WI38 (cell line): ENCODE measurements around the gene DLG1.

Experiments used
- H3K4me3 ChIP-seq: 2 replicates; pipeline ENCODE4 v1.5.1; 2011; ENCODE audit warnings: low read depth, mild to moderate bottlenecking, control low read depth, low read length
- CTCF ChIP-seq: IDR thresholded peaks from 2 replicates; pipeline ENCODE4 v1.5.1; 2012; ENCODE audit warnings: low read depth, mild to moderate bottlenecking, control low read depth, low read length

Gene DLG1

DNA sequence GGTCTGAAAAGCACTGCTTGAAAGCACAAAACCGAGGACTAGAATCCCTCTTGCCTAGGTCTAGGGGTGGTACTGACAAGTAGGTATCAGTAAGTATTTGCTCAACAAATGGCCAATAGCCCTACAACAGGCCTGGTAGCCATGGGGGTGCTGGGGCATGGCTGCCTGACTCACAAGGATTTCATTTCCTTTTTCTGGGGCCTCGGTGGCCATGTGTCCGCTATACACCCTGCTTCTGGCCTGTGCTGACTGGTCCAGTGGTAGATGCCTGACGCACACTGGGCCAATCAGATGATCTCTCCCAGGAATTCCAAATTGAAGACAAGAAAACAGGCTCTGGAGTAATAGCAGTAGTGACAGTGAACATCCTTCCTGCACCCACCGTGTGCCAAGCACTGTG lies 298.2 kb downstream of the DLG1 start:
- no peak overlapping the region for H3K4me3 ChIP-seq
- no peak for TF ChIP-seq CTCF

GRCh38 chr3:196998966-196999760 lies 299.2 kb downstream of the DLG1 start:
- no peak overlapping the region for H3K4me3 ChIP-seq
- TF ChIP-seq CTCF, result no peak

DNA sequence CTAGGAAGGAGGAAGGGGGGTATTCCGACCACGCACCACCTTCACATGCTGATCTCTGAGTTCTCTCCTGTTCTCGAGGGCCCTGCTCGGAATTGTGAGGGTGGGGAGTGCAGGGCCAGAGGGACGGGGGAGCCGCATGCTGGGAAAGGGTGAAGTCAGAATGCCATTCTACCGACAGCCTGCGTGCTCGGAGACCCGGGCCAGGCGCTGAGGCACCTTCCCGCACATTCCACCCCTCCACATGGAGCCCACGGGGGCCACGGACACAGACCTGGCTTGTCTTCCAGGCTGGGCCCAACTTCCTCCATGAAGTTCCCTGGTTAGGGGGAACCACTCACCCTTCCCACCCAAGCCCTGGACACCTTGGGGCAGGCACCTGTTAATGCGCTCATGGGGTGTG lies 301.1 kb downstream of the DLG1 start:
- H3K4me3 ChIP-seq, result no peak overlapping the region
- no peak for TF ChIP-seq CTCF

DNA sequence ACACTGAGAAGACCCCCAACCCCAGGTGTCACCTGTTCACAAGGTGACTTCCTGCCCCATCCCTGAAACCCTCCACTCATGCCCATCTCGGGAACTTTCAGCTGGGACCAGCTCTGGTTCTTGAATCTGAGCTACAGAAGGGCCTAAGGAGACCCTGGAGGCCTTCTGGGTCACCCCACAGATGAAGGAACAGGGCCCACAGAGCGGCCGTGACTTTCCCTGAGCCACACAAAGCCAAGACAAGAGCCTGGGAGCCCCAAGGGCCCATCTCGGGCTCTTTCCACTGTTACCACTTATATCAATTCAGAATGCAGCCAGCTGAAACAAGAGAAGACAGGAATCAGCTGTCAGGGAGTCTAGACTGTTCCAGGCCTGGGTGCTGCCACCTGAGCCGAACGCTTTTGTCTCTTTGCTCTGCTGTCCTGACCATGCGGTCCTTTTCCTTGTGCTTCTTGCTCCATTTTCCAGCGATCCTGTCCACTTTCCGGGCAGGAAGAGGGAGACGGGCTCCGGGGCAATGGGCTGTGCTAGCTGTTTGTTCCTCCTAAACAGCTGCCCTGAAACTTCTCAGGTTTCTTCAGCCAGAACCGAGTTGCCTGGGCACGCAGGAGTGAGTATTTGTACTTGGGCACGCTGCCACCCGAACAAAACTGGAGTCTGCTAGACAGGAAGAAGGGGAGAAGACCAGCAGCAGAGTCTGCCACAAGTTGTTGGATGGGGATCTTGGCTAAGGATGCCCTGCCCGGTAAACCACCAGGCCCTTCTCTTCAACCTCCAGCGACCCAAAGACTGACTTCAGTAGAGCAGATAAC lies 301.8 kb downstream of the DLG1 start:
- no peak for TF ChIP-seq CTCF
- H3K4me3 ChIP-seq, result no peak overlapping the region

DNA sequence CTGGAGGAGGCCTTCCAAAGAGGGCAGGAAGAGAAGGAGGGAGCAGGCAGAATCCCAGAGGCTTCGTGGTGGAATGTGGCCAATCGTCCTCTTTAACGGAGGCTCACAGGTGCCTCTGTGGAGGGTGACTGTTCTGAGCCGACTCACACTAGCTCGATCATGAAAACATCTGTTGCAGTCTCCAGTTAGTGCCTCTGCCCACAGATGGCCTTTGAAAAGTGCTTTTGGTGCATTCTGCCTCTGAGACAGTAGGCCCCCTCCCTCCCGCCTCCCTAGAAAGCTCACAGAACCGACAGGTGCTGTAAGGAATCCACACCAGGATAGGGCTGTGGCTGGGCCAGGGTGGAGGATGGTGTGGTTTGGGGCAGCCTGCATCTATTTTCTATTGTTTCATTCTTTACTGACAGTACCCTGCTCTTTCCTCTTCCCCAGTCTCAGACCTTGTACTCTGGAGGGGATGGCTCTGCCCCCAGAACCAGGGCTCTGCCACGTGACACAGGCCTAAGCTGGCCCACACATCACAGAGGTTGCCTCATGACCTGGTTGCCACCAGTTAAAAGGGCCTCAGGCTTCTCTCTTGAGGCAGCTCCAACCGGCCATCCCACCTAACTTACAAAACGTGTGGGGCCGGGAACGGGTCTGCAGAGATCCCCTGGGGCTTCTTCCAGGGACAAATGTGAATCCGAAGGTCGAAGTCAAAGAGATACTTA lies 302.6 kb downstream of the DLG1 start:
- no peak for TF ChIP-seq CTCF
- H3K4me3 ChIP-seq, result no peak overlapping the region

- TF ChIP-seq CTCF, result no peak
- no peak overlapping the region for H3K4me3 ChIP-seq
Measured at GRCh38 chr3:196995027-196995426, 303.4 kb downstream of the DLG1 start.
